ENCODE results near the gene RPS6KL1.

RPS6KL1 gene

GRCh38 chr14:74911704-74912103 lies 11.4 kb downstream of the RPS6KL1 start:
- no peak for DNase-seq

GRCh38 chr14:74911221-74911620 lies 11.8 kb downstream of the RPS6KL1 start:
- no peak for DNase-seq

GRCh38 chr14:74910556-74910955 lies 12.5 kb downstream of the RPS6KL1 start:
- no peak for DNase-seq

- no peak for DNase-seq
Observed at GRCh38 chr14:74909911-74910310, 13.1 kb downstream of the RPS6KL1 start.

GRCh38 chr14:74909501-74909900 lies 13.6 kb downstream of the RPS6KL1 start:
- no peak for DNase-seq

GRCh38 chr14:74908861-74909341 lies 14.2 kb downstream of the RPS6KL1 start:
- no peak for DNase-seq

GRCh38 chr14:74907744-74908143 lies 15.3 kb downstream of the RPS6KL1 start:
- DNase-seq, result no peak

- no peak for DNase-seq
Observed at GRCh38 chr14:74906925-74907521, 16.0 kb downstream of the RPS6KL1 start.

GRCh38 chr14:74905595-74906142 lies 17.4 kb downstream of the RPS6KL1 start:
- DNase-seq, result no peak

GRCh38 chr14:74904635-74905503 lies 18.2 kb downstream of the RPS6KL1 start:
- DNase-seq, result no peak

- no peak for DNase-seq
Observed at GRCh38 chr14:74902941-74903705, 19.9 kb downstream of the RPS6KL1 start.

GRCh38 chr14:74898694-74899093 lies 24.4 kb downstream of the RPS6KL1 start:
- no peak for DNase-seq

- no peak for DNase-seq
Observed at GRCh38 chr14:74898083-74898482, 25.0 kb downstream of the RPS6KL1 start.

- no peak for DNase-seq
Observed at GRCh38 chr14:74897642-74898041, 25.4 kb downstream of the RPS6KL1 start.

- DNase-seq, result no peak
Observed at GRCh38 chr14:74896400-74896799, 26.7 kb downstream of the RPS6KL1 start.

- no peak for DNase-seq
Observed at GRCh38 chr14:74893614-74894091, 29.4 kb downstream of the RPS6KL1 start.

- DNase-seq, result no peak
Observed at GRCh38 chr14:74892745-74893144, 30.3 kb downstream of the RPS6KL1 start.

- no peak for DNase-seq
Observed at GRCh38 chr14:74891870-74892269, 31.2 kb downstream of the RPS6KL1 start.

GRCh38 chr14:74890262-74890661 lies 32.8 kb downstream of the RPS6KL1 start:
- no peak for DNase-seq

GRCh38 chr14:74888164-74889158 lies 34.6 kb downstream of the RPS6KL1 start:
- no peak for DNase-seq

GRCh38 chr14:74886001-74886400 lies 37.1 kb downstream of the RPS6KL1 start:
- DNase-seq, result no peak

Measured in NCI-H2029 (cell line).